CD4-positive, alpha-beta T cell (primary cell): Measurements from ENCODE around the gene GABRA5. TPM values are rescaled to one million over a fixed set of nuclear protein-coding genes. Genes with fewer than 3 reads are reported as not detected.

Source experiments
- ATAC-seq: fragments of 200-7000 bp; cut with Tn5 transposase; one replicate; pipeline ENCODE4 v1.10.0; 2022; ENCODE audit warnings: mild to moderate bottlenecking; ENCODE audit not compliant: poor library complexity
- CTCF ChIA-PET: fragments of 350-600 bp; sonication (Branson Sonifier 250); formaldehyde crosslinking; loops from one replicate; lab custom pipeline; 2021; ENCODE audit warnings: antibody characterized with exemption, inconsistent platforms; lab: Charles Lee
- POLR2A ChIA-PET: fragments of 350-600 bp; sonication (Branson Sonifier 250); formaldehyde crosslinking; loops from one replicate; lab custom pipeline; 2021; ENCODE audit warnings: antibody characterized with exemption, inconsistent platforms; lab: Charles Lee
- DNase-seq, 14 experiments: peaks; one replicate each; pipeline ENCODE4 v3.0.0-alpha.2; 2013 to 2020; ENCODE audit warnings: mixed read lengths in 2 of 14
- H3K27ac ChIP-seq, 2 donors: one replicate each; pipeline versions ENCODE4 v1.5.1 to v1.7.0; 2013; ENCODE audit warnings: low read length in 2 of 2, low read depth in 1 of 2, mild to moderate bottlenecking in 1 of 2
- H3K27me3 ChIP-seq, 2 experiments: 1 replicate in 1 of 2; 2 replicates in 1 of 2; pipeline versions ENCODE4 v1.6.1 to v1.7.0; 2013; ENCODE audit warnings: low read length in 2 of 2, control low read depth in 1 of 2, mild to moderate bottlenecking in 1 of 2, moderate library complexity in 1 of 2; ENCODE audit not compliant: insufficient read depth in 2 of 2, control insufficient read depth in 1 of 2
- H3K36me3 ChIP-seq: one replicate; pipeline ENCODE4 v1.6.1; 2013; ENCODE audit warnings: low read length, control low read depth; ENCODE audit not compliant: insufficient read depth
- H3K4me1 ChIP-seq: one replicate; pipeline ENCODE4 v1.6.1; 2013; ENCODE audit warnings: low read length, control low read depth; ENCODE audit not compliant: insufficient read depth
- H3K4me3 ChIP-seq: one replicate; pipeline ENCODE4 v1.5.1; 2013; ENCODE audit warnings: mild to moderate bottlenecking, low read length, moderate library complexity
- H3K9me3 ChIP-seq, 2 experiments: 1 replicate in 1 of 2; 2 replicates in 1 of 2; pipeline versions ENCODE4 v1.6.1 to v1.7.0; 2013; ENCODE audit warnings: low read length in 2 of 2, mild to moderate bottlenecking in 2 of 2, control low read depth in 1 of 2, moderate library complexity in 1 of 2; ENCODE audit not compliant: control insufficient read depth in 1 of 2, insufficient read depth in 1 of 2
- H3K27ac Mint-ChIP-seq: one replicate; pipeline ENCODE4 v1.8.0; 2020; ENCODE audit warnings: mixed read lengths
- H3K27me3 Mint-ChIP-seq: one replicate; pipeline ENCODE4 v1.8.0; 2021; ENCODE audit warnings: mixed read lengths
- H3K36me3 Mint-ChIP-seq: one replicate; pipeline ENCODE4 v1.8.0; 2021; ENCODE audit warnings: low read depth, mixed read lengths
- H3K4me1 Mint-ChIP-seq: one replicate; pipeline ENCODE4 v1.8.0; 2021; ENCODE audit warnings: low read depth, mixed read lengths
- H3K4me3 Mint-ChIP-seq: one replicate; pipeline ENCODE4 v1.8.0; 2020; ENCODE audit warnings: mild to moderate bottlenecking, mixed read lengths
- H3K9me3 Mint-ChIP-seq: one replicate; pipeline ENCODE4 v1.8.0; 2020; ENCODE audit warnings: mixed read lengths
- intact Hi-C, 2 experiments: fragments of 100-400 bp; cut with DNase I in 1 of 2; cut with micrococcal nuclease in 1 of 2; formaldehyde crosslinking; loops; one replicate each; pipeline versions ENCODE4 v1.15.1 to v1.9.0; 2023 to 2025; cut with DNase I, micrococcal nuclease
- total RNA-seq, 174 experiments: library from RNA in 2 of 174; stranded (reverse) in 2 of 174; gene quantifications; one replicate each; pipeline ENCODE4 v1.2.3 and lab custom pipeline; 2021 to 2026
- TF ChIP-seq, protein P1 (sequence below): fragments of 200-600 bp; IDR thresholded peaks from one replicate; pipeline ENCODE4 v1.8.0; 2022; ENCODE audit warnings: antibody characterized with exemption, mild to moderate bottlenecking

GABRA5 gene
- total RNA-seq, 2 experiments from 2014 or later = not detected

DNA sequence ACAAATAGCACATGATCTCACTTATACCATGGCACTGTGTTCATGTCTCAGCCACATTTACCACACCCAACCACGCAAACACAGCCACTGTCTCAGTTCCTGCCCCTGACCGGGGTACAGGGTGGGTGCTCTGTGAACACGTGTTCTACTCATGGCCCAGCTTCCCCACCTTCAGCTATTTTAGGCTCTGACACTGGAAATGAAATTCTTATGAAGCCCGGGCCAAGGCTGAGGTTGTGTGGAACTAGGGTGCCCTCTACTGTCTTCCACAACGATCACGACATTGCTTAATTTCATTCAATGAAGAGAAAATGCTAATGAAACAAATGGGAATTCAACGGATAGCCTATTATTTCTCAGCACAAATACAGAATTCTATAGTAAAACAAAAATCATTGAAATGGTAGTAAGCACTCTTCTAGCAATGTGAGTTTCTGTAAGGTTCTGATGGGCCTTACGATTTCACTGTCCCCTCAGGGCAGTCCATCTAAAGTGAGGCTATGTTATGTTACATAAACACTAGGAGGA is 2.1 kb upstream of the GABRA5 start:
- peaks cover 2% of the 10 kb centered on the region for H3K9me3 Mint-ChIP-seq
- ATAC-seq = no peak
- no peak overlapping the region for H3K4me3 Mint-ChIP-seq
- no peak overlapping the region for H3K27ac ChIP-seq
- no peak for DNase-seq
- no peaks in the 10 kb centered on the region for H3K4me1 ChIP-seq
- peaks cover 37% of the 10 kb centered on the region for H3K27me3 Mint-ChIP-seq
- H3K27ac Mint-ChIP-seq = no peak overlapping the region
- ChIA-PET CTCF (no interaction called here), POLR2A (no interaction called here)
- H3K36me3 Mint-ChIP-seq = no peaks in the 10 kb centered on the region
- H3K36me3 ChIP-seq = no peaks in the 10 kb centered on the region
- no peak overlapping the region for H3K4me3 ChIP-seq
- H3K9me3 ChIP-seq = peaks cover 0 to 5% of the 10 kb centered on the region in 2 experiments
- no peaks in the 10 kb centered on the region for H3K4me1 Mint-ChIP-seq
- peaks cover 5 to 15% of the 10 kb centered on the region in 2 experiments for H3K27me3 ChIP-seq
- intact Hi-C loops = no loop called here
- TF ChIP-seq, protein P1, sequence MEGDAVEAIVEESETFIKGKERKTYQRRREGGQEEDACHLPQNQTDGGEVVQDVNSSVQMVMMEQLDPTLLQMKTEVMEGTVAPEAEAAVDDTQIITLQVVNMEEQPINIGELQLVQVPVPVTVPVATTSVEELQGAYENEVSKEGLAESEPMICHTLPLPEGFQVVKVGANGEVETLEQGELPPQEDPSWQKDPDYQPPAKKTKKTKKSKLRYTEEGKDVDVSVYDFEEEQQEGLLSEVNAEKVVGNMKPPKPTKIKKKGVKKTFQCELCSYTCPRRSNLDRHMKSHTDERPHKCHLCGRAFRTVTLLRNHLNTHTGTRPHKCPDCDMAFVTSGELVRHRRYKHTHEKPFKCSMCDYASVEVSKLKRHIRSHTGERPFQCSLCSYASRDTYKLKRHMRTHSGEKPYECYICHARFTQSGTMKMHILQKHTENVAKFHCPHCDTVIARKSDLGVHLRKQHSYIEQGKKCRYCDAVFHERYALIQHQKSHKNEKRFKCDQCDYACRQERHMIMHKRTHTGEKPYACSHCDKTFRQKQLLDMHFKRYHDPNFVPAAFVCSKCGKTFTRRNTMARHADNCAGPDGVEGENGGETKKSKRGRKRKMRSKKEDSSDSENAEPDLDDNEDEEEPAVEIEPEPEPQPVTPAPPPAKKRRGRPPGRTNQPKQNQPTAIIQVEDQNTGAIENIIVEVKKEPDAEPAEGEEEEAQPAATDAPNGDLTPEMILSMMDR = no peak

DNA sequence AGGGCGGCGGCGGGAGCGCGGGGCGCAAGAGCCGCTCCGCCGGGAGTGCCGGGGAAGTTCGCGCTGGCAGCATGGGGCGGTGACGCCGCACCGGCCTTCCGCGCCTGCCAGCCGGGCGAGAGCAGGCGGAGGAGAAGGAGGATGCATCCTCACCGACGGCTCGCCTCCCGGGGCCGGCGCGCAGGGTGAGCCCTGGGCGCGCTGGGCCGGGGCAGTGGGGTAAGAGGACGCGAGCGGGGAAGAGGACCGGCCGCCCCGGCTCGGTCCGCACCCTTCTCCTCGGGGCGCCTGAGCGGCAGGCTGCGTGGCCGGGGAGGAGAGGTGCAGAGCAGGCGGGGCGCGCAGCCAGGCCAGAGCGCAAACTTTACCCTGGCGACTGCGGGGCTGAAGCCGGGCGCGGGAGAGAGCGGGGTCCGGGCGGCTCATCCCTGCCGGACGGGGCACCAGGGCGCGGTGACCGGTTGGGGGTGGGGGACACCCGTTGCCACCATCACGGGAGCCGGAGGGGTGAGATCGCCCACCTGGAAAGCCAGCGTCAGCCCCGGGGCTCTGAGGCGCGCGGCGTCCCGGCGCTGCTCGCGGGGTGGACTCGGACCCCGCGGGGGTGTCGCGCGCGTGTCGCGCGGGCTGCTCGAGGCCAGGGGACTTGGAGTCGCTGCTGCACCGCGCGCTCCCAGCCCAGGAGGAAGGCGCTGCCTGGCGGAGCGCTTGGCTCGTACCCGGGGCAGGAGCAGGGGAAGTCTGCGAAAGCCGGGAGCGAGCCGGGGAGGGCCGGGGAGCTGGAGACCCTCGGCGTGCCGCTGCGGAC is 542 bp downstream of the GABRA5 start:
- POLR2A ChIA-PET = no interaction called here
- ATAC-seq = no peak
- no peak overlapping the region for H3K4me3 Mint-ChIP-seq

DNA sequence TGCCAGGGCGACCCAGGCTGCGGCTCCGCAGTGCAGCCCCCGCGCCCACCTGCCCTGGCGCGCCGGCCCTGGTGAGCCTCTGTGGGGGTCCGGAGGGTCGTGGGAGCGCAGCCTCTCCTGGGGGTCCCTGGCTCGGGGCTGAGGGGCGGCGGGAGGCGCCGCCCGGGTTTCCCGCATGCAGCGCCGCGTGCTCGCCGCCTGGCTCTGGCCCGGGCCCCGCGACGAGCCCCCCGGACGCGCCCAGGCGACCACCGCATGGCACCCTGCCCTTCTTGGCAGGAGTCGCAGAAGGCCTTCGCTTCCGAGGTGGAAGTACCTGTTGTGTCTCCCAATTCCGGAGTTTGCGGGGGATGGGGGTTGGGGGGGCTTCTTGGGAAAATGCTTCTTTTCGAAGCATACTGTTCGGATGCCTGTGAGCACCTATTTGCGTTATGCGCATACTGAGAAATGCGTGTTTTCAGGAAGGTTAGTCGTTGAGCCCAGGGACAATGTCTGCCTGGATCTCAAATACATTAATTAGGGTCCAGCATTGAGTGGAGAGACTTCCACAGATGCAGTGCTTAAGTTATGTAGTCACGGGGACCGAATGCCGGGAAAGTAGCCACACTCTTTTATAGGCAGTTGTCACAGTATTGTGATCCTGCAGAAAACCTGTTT is 1.3 kb downstream of the GABRA5 start:
- DNase-seq = no peak
- peaks cover 0 to 5% of the 10 kb centered on the region in 2 experiments for H3K9me3 ChIP-seq
- Mint-ChIP-seq H3K9me3 (no peaks in the 10 kb centered on the region), H3K36me3 (no peaks in the 10 kb centered on the region), H3K27me3 (peaks cover 45% of the 10 kb centered on the region), H3K27ac (no peak overlapping the region), H3K4me3 (no peak overlapping the region), H3K4me1 (no peaks in the 10 kb centered on the region)
- TF ChIP-seq, protein P1 = no peak
- no peak overlapping the region for H3K4me3 ChIP-seq
- H3K36me3 ChIP-seq = no peaks in the 10 kb centered on the region
- ChIA-PET POLR2A (no interaction called here), CTCF (no interaction called here)
- no peak overlapping the region for H3K27ac ChIP-seq
- H3K27me3 ChIP-seq = peaks cover 5 to 19% of the 10 kb centered on the region in 2 experiments
- intact Hi-C loops = no loop called here
- no peak for ATAC-seq
- H3K4me1 ChIP-seq = no peaks in the 10 kb centered on the region

More for the DNA sequence above, 542 bp downstream of the GABRA5 start:
- no peaks in the 10 kb centered on the region for H3K4me1 ChIP-seq
- Mint-ChIP-seq H3K27me3 (peaks cover 45% of the 10 kb centered on the region), H3K9me3 (no peaks in the 10 kb centered on the region), H3K36me3 (no peaks in the 10 kb centered on the region), H3K4me1 (no peaks in the 10 kb centered on the region), H3K27ac (no peak overlapping the region)
- no peak for DNase-seq
- H3K27me3 ChIP-seq = peaks cover 5 to 19% of the 10 kb centered on the region in 2 experiments
- CTCF ChIA-PET = no interaction called here
- no peaks in the 10 kb centered on the region for H3K36me3 ChIP-seq
- H3K9me3 ChIP-seq = peaks cover 0 to 5% of the 10 kb centered on the region in 2 experiments
- intact Hi-C loops = no loop called here
- TF ChIP-seq, protein P1 = no peak
- H3K27ac ChIP-seq = no peak overlapping the region
- H3K4me3 ChIP-seq = no peak overlapping the region
